HG03460 (cell line): ENCODE measurements around the gene AIFM2.
"Not testable (repeated sequence)": the region's sequence is repeated elsewhere in the genome, so short reads cannot be mapped to it uniquely, and the experiment has no call there.

ENCODE experiments used
- ATAC-seq: cut with Tn5 transposase; IDR thresholded peaks from one replicate; pipeline ENCODE4 v1.9.1; 2021; ENCODE audit not compliant: unreplicated experiment

The AIFM2 gene

DNA sequence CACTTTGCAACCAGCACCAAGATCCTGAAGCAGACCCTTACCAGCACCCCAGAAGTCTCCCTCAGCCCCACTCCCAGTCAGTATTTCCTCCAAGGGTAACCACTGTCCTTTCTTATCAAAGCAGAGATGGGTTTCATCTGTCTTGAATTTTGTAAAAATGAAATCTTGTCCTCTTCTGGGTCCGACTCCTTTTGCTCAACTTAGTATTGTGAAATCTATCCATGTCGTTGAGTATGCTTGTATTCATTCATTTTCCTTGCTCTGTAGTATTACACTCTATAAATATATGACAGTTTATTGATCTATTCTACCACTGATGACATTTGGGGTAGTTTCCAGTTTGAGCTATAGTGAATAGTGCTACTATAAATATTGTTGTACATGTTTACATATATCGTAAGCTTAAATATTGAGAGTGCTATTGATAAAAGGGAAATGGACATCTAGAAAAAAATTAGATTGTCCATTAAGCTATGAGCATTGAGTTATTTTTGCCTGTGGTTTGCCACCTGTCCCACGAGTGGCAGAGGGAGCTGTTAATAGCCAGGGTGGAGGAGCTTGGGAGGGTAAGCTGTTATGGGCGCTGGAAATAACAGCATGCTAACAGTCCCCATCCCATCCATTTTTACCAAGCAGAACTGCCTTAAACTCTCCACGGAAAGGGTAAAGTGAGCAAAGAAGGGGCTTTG is 36.5 kb downstream of the AIFM2 start:
- ATAC-seq: no peak

DNA sequence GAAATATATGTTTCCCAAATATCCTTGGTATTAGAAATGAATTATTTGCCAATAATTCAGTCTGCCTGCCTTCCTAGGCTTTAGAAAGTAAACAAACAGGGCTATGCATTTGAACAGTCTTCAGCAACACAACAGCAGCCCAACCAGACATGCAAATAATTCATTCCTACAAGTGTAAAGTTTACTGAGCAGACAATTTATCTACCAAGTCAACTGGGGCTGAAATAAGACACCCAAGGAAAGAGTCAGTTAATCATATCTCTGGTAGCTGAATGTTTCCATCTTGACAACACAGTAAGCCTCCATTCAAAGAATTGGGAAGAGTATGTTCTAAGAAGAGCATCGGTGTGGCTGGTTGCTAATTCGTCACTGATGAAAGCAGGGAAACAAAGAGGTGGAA is 38.4 kb downstream of the AIFM2 start:
- ATAC-seq: no peak

DNA sequence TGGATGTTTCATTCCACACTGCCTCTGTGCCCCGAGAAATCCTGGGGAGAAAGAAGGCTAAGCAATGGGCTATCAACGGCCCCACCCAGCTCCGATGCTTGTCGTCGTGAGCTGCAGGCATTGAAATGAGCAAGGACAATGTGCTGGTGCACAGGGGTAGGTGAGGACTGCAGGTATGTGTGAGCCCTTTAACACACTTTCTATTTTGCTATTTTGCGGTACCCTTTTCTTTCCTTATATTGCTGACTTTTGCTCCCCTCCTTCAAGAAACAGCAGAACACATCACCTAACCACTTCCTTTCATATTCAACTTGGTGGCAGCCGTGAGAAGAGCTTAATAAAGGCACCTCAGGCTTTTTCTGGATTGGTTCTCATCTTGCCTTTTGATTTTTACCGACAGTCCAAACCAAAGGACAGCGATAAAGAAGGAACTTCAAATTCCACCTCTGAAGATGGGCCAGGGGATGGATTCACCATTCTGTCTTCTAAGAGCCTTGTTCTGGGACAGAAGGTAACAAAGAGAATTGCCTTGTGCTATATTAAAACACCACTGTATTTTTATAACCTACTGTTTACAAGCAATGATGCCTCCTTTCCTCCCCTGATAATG is 39.2 kb downstream of the AIFM2 start:
- no peak for ATAC-seq

DNA sequence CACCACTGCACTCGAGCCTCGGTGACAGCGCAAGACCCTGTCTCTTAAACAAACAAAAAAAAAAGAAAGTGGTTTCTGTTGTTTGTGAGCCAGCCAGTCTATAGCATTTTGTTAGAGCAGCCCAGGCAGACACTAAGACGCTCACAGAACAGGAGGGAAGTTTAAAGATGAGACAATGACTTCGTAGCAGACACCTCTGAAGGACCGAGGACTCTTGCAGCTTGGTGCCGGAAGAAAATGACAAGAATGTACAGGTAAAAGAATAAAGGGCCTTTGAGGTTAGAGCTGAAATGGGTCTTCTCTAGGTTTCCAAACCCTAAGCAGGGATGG is 40.3 kb downstream of the AIFM2 start:
- no peak for ATAC-seq

DNA sequence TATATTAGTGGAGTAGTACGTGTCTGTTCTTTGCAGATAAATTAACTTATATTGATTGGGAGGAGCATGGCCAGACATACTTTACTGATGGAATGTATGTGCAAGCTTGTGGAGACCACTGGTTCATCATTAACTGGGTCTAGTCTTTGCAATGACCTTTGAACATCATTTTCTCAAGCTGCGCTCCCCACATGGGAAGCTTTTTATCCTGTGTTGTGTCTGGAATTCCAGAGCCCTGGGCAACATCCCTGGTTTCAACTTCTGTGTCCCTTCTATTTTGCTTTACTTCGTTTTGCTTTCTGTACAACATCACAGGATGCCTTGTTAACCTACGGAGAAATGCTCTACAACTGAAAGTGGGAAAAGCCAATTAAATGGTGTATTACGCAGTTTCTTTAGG is 41.7 kb downstream of the AIFM2 start:
- no peak for ATAC-seq

DNA sequence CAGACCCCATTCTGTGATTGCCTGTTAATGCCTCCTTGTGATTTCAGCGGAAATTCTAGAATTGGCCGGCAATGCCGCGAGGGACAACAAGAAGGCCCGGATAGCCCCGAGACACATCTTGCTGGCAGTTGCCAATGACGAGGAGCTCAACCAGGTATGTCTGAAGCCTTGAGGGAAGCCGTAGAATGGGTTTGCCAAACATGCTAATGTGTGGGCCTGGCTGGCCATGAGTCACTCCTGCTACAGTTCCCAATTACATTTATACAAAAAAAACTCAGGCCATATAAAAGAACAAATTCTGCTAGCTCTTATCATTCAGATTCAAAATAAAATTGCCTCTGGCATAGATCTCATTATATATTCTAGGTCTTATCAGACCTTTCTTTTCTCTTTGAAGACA is 42.6 kb downstream of the AIFM2 start:
- no peak for ATAC-seq

DNA sequence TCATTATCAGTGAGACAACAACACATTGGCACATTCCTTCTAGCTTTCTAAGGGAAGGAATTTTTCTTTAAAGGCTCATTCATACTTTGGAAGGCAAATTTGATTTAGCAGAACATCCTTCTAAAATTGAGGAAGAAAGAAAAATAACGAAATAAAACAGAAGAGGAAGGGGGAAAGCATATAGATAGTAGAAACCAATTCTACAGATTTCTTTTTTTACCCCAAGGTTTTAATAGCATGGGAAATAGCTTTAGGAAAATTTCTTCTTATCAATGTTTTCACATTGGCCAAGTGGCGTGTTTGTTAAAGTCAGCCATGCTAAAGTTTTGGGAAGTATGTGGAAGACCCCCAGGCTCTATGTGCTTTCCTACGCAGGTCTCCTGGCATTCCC is 44.3 kb downstream of the AIFM2 start:
- ATAC-seq: no peak

DNA sequence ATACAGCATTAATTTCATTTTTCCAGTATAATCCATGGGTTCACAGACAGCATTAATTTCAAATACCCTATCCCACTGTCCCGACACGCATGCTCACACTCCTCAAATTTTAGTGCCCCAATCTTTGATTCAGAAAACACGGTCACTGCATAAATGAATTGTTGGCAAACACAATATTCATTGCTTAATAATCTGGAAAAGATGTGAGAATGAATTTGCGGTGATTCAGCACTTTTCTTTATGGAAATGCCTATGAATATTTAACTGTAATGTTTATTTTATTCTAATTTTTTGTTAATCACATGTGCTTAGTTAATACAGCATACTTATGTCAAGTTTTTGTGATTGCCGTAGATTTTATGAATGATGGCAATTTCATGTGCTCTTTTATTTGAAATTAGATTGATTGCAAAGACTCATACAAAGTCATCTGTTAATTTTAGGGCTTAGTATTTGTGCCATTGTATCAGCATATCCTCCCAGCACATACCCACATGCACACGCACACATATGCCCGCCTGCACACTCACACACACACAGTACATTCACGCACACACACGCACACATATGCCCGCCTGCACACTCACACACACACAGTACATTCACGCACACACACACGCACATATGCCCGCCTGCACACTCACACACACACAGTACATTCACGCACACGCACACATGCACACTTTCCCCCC is 44.9 kb downstream of the AIFM2 start:
- no peak for ATAC-seq

DNA sequence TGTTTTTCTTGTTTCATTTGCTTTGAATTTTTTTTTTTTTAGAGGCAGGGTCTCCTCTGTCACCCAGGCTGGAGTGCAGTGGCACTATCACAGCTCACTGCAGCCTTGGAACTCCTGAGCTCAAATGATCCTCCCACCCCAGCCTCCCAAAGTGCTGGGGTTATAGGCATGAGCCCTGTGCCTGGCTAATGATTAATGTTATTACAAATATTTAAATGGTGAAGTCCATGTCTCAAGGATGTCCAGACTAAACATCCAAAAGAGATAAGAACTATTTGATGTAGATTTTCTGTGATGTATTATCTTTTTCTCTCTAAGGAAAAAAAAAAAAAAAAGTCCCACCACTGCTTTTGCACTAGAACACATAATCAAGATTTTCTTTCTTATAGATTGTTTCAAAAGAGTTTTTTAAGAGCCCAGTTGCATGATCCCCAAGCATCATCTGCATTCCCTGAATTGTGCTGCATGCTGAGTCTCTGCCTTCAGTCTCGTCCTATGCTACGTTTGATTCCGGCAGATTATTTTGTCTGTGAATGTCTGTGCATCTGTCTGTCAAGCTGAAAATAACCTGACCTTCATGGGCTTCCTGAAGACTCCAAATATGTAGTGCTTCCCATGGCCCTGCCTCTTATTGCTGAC is 46.5 kb downstream of the AIFM2 start:
- ATAC-seq: no peak

DNA sequence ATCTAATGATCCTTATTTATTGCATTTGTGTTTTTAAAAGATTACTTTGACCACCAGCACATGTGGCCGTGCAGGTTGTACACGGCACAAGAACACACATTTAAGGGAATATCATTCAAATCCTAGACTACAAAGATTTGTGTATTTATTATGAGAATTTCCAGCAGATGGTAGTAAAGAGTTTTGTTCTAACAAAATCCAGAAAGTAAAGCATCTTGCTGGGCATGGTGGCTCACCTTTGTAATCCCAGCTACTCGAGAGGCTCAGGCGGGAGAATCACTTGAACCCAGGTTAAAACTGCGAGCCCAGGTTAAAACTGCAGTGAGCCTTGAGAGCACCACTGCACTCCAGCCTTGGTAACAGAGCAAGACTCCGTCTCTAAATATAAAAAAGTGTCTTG is 48.4 kb downstream of the AIFM2 start:
- no peak for ATAC-seq

DNA sequence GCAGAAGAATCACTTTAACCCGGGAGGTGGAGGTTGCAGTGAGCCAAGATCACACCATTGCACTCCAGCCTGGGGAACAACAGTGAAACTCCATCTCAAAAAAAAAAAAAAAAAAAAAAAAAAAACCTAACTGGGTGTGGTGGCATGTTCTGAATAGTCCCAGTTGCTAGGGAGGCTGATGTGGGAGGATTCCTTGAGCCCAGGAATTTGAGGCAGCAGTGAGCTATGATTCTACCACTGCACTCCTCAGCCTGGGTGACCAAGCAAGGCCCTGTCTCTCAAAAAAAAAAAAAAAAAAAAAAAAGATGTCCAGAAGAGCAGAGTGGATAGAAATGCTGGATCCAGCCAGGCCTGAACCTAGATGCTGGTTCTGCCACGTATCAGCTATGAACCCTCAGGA is 51.8 kb downstream of the AIFM2 start:
- ATAC-seq: not testable (repeated sequence)

DNA sequence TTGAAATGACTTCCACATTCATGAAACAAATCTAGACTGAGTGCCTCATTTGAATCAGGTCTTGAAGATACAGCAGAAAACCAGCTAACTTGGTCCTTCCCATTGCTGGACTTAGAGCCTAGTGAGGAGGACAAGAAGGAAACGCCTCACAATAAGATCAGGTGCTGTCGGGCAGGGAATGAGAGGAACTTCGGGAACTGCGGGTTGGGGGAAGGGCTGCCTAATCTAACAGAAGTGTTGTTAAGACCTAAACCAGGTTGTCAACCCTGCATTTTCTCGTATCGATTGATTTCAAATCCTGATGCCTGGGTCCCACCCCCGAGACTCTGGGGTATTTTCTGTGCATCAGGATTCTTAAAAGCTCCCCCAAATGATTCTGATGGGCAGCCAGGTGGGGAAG is 53.7 kb downstream of the AIFM2 start:
- no peak for ATAC-seq

DNA sequence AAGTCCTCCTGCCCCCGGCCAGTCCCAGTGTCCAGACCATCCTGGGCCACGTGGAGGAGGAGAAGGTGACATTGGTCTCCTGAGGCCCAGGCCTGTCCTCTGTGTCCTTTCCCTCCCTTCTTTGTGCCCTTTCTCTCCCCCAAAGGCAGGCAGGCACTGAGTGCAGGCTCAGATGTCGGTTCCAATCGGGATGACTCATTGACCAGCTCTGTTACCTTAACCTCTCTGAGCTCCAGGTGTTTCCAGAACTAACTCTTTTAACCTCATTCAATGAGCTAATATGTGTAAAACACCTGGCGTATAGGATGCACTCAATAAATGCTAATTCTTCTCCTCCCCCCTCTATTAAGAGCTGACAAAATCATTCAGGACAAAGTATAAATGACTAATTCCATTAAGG is 54.3 kb downstream of the AIFM2 start:
- ATAC-seq: no peak

DNA sequence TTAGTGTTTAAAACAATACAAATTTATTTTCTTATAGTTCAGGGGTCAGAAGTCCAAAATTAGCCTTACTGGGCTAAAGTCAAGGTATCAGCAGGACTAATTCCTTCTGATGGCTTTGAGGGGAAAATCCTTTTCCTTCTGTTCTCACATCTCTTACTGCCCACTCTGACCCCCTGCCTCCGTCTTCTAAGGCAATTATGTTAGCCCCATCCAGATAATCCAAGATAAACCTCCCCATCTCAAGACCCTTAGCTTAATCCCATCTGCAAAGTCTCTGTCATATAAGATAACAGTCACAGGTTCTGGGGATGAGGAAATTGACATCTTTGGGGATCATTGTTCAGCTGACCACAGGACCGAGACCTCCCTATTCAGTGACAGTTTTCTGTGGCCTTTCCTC is 57.7 kb downstream of the AIFM2 start:
- no peak for ATAC-seq

DNA sequence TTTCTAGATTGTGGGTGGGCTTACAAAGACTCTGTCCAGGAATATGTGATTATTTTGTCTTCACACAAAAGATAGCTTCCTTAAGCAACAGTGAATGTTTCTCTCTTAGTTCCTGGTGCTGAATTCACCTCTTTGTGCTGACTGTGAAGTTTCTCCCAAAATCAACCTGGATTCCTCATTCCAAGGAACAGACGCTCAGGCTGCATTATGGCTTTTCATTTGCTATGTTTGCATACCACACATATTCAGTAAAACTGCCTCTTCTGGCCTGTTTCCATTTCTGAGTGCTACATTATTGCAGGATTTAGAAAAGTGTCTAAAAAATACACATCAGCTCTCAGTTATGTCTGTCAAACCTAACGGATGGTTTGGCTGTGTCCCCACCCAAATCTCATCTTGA is 58.5 kb downstream of the AIFM2 start:
- ATAC-seq: no peak

DNA sequence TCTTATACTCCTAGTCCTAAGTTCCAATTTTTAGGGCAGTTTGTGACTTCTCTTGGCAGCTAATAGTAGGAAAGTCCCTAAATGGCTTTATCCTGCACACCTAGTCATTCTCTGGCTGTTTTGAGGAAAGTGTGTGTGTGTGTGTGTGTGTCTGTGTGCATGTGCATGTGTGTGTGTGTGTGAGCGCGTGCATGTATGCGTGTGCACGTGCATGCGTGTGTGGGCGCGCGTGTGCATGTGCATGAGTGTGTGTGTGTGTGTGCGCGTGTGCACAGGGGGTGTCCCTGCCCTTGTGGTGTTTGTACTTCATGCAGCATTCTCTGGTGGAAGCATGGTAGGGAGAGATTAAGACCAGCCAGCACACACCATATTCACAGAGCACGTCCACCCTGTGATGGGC is 61.8 kb downstream of the AIFM2 start:
- no peak for ATAC-seq

DNA sequence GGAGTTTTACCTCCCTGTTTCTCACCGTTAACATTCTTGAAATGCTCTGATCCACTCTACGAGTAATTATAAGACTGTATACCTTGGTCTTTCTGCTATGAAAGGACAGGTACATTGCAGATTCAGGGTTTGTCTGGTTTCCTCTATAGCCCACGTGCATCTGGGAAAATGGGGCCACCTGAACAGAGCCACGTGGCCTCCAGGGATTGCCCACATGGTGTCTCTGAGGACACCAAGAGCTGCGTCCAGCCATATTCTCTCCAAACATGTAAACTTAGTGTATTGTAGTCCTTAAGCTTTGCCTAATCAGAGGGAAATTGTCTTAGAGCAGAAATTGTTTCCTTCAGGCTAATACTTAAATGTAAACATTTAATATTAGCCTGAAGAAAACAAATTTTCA is 63.3 kb downstream of the AIFM2 start:
- ATAC-seq: no peak

DNA sequence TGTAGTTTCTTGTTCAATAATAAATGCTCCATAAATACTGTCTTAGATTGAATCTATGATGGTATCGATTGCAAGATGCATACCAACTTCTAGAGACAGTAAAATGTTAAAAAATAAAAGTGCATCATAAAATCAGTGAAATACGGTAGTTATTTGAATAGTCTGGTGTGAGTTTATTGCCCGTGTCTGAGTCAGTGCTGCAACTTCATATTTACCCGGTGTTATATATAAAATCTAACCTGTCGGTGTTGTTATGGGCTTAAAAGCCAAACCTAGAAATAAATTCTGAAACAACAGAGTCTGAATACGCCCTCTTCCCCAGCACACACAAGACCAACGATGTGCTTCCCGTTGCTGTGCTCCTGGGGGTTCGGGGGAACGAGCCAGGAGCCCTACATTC is 63.7 kb downstream of the AIFM2 start:
- ATAC-seq: no peak

DNA sequence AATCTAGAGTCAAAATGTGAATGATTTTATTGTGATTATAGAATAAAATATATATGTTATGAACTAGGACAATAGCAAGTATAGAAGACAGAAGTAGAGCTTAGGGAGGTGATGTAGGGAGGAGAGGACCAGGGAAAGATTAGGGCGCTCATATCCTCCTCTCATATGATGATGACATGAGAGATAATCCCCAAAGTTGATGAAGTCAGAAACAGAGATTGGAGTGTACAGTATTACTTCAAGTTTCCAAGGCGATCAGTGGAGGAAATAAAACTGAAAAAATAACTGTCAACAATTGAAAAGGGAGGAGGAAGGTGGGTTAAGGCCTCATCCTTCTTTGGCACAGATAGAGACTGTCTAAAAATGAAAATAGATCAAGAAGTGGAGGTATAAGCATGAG is 65.0 kb downstream of the AIFM2 start:
- ATAC-seq: no peak

DNA sequence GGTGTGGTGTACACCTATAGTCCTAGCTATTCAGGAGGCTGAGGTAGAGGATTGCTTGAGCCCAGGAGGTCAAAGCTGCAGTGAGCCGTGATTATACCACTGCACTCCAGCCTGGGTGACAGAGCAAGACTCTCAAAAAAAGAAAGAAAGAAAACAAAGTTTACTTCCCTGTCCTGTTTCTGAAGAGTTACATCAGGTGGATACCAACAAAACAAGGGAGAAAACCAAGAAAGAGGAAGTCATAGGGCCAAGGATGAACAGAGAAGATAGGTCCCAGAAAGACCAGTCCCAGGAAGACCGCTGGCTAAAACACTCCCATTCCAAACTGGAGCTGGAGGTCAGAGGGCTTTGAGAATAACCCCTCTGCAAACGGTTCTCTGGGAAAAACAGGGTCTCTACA is 66.4 kb downstream of the AIFM2 start:
- ATAC-seq: no peak

DNA sequence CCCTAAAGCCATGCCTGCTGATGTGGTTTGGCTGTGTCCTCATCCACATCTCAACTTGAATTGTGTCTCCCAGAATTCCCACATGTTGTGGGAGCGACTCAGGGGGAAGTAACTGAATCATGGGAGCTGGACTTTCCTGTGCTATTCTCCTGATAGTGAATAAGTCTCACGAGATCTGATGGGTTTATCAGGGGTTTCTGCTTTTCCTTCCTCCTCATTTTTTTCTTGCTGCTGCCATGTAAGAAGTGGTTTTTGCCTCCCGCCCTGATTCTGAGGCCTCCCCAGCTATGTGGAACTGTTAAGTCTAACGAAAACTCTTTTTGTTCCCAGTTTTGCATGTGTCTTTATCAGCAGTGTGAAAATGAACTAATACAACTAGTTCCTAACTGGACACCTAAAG is 68.1 kb downstream of the AIFM2 start:
- no peak for ATAC-seq

DNA sequence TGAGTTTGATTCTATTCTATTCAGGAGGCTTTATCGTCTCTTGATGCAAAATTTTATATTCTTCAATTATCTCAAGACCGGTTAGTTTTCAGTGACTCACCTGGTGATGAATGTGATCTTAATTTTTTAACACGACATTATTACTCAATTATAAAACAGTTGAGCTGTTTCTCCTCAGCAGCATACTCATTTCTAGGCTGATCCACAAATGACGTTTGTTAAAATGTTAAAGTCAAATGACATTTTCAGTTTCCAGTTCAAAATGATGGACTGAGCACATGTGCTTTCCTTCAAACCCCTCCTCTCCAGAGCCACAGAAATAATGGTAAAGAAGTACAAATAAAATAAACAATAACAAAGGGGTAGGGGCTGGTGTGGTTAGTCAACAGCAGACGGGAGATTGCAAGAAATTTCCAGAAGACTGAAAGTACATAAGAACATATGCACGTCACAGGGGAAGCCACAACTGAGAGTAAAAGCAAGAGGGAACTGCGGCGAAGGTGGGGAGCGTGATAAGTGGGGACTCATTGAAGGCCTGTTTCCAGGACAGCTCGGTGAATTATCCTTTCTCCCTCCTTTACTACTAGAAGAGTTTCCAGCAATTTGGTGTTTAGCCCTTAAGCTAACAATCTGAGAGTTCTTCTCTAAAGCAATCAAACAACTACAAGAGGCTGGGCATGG is 69.1 kb downstream of the AIFM2 start:
- ATAC-seq: no peak
